GM18519 (cell line): ENCODE data around the gene HOXC11.

Source experiments
- ATAC-seq: cut with Tn5 transposase; IDR thresholded peaks from one replicate; pipeline ENCODE4 v1.9.1; 2021; ENCODE audit warnings: mild to moderate bottlenecking, moderate library complexity; ENCODE audit not compliant: unreplicated experiment, low FRiP score

Gene HOXC11

GRCh38 chr12:53941750-53942149 is 31.2 kb upstream of the HOXC11 start:
- no peak for ATAC-seq

- ATAC-seq = no peak
Observed at GRCh38 chr12:53942467-53942997, 30.4 kb upstream of the HOXC11 start.

- ATAC-seq = no peak
Observed at GRCh38 chr12:53944209-53944608, 28.7 kb upstream of the HOXC11 start.

- no peak for ATAC-seq
Observed at GRCh38 chr12:53944907-53945847, 27.7 kb upstream of the HOXC11 start.

- no peak for ATAC-seq
Observed at GRCh38 chr12:53947743-53948142, 25.2 kb upstream of the HOXC11 start.

GRCh38 chr12:53948650-53949593 is 24.0 kb upstream of the HOXC11 start:
- ATAC-seq = no peak

GRCh38 chr12:53949631-53950436 is 23.1 kb upstream of the HOXC11 start:
- no peak for ATAC-seq

- no peak for ATAC-seq
Observed at GRCh38 chr12:53950437-53950773, 22.5 kb upstream of the HOXC11 start.

GRCh38 chr12:53950789-53951576 is 21.9 kb upstream of the HOXC11 start:
- no peak for ATAC-seq

GRCh38 chr12:53951577-53952334 is 21.2 kb upstream of the HOXC11 start:
- ATAC-seq = no peak

- no peak for ATAC-seq
Observed at GRCh38 chr12:53952335-53952694, 20.6 kb upstream of the HOXC11 start.

- no peak for ATAC-seq
Observed at GRCh38 chr12:53952871-53953734, 19.8 kb upstream of the HOXC11 start.

GRCh38 chr12:53953831-53954693 is 18.9 kb upstream of the HOXC11 start:
- no peak for ATAC-seq

- no peak for ATAC-seq
Observed at GRCh38 chr12:53954694-53955035, 18.3 kb upstream of the HOXC11 start, which contains the start of gene HOXC12. Gene HOXC12, plus strand, starts transcription at chr12:53954903. Its CDS starts 27 bp downstream, at chr12:53954930.

- ATAC-seq = no peak
Observed at GRCh38 chr12:53955036-53955775, 17.7 kb upstream of the HOXC11 start.

GRCh38 chr12:53955776-53956250 is 17.1 kb upstream of the HOXC11 start:
- ATAC-seq = no peak
